HCT116 (cell line): Measurements from ENCODE around the gene ST6GALNAC2.

Source experiments
- CTCF ChIP-seq, 3 experiments: fragments of 200-600 bp in 1 of 3; sonication (generic) in 1 of 3; IDR thresholded peaks in 2 of 3; conservative IDR thresholded peaks in 1 of 3; 2 replicates each; pipeline ENCODE4 v1.5.1; 2012 to 2017; ENCODE audit warnings: low read depth in 2 of 3, low read length in 2 of 3, antibody characterized with exemption in 1 of 3, borderline replicate concordance in 1 of 3, control low read depth in 1 of 3, mild to moderate bottlenecking in 1 of 3, mixed read lengths in 1 of 3, mixed run types in 1 of 3, moderate library complexity in 1 of 3; ENCODE audit not compliant: insufficient read depth in 1 of 3
- ELF1 ChIP-seq: IDR thresholded peaks from 2 replicates; pipeline ENCODE4 v1.6.1; 2012; ENCODE audit warnings: low read depth, borderline replicate concordance
- EZH2 ChIP-seq: fragments of 200-600 bp; sonication (generic); IDR thresholded peaks from 2 replicates; pipeline ENCODE4 v1.6.1; 2017; ENCODE audit warnings: antibody characterized with exemption, mixed run types
- POLR2A ChIP-seq: IDR thresholded peaks from 2 replicates; pipeline ENCODE4 v1.7.0; 2011; ENCODE audit warnings: borderline replicate concordance; ENCODE audit not compliant: insufficient read depth, insufficient read length; ENCODE audit errors: extremely low read depth
- POLR2AphosphoS5 ChIP-seq: IDR thresholded peaks from 2 replicates; pipeline ENCODE4 v1.6.1; 2011; ENCODE audit warnings: mild to moderate bottlenecking, low read depth, low read length, moderate library complexity
- RAD21 ChIP-seq: IDR thresholded peaks from 2 replicates; pipeline ENCODE4 v1.6.1; 2012; ENCODE audit warnings: low read depth, mild to moderate bottlenecking
- REST ChIP-seq: IDR thresholded peaks from 2 replicates; pipeline ENCODE4 v1.6.1; 2012; ENCODE audit warnings: low read depth
- SP1 ChIP-seq: IDR thresholded peaks from 2 replicates; pipeline ENCODE4 v1.6.1; 2012; ENCODE audit warnings: low read depth
- ZNF274 ChIP-seq: fragments of 200-500 bp; sonication (Bioruptor generic); IDR thresholded peaks from 2 replicates; pipeline ENCODE4 v1.6.1; 2014; ENCODE audit warnings: mild to moderate bottlenecking, low read depth, low read length, inconsistent platforms

GRCh38 chr17:76578376-76578775 is 7.3 kb downstream of the ST6GALNAC2 start:
- TF ChIP-seq EZH2 (no peak), POLR2A (no peak), CTCF (IDR thresholded peaks at IDR 0.05 in 2 of 3, conservative IDR thresholded peaks at IDR 0.05 in 1 of 3; ENCODE audit: borderline replicate concordance in 1 of 3, insufficient read depth in 1 of 3, low read depth in 2 of 3, low read length in 2 of 3) (no peak), RAD21 (no peak), SP1 (no peak), ZNF274 (no peak), POLR2AphosphoS5 (no peak), ELF1 (no peak), REST (no peak)
